A673 (cell line): Measurements from ENCODE around the gene CNTN1. TPM values are rescaled to one million over a fixed set of nuclear protein-coding genes. Genes with fewer than 3 reads are reported as not detected.

Experiments used
- BruUV-seq: library from RNA; stranded (reverse); fragments of 400-500 nt; replicated peaks from 2 replicates; lab custom pipeline; 2021; lab: Mats Ljungman, UMichigan
- CTCF ChIA-PET: fragments of 300-600 bp; sonication (Branson Sonifier 250); formaldehyde crosslinking; loops from one replicate; lab custom pipeline; 2022; ENCODE audit warnings: antibody characterized with exemption; lab: Charles Lee
- POLR2A ChIA-PET: fragments of 300-600 bp; sonication (Branson Sonifier 250); formaldehyde crosslinking; loops from one replicate; lab custom pipeline; 2022; ENCODE audit warnings: antibody characterized with exemption; ENCODE audit not compliant: low non-redundant PET; lab: Charles Lee
- DNase-seq: peaks from one replicate; pipeline ENCODE4 v3.0.0-alpha.2; 2015; ENCODE audit warnings: low spot score
- H3K27ac ChIP-seq: fragments of 200-600 bp; sonication (generic); 2 replicates; pipeline ENCODE4 v1.5.1; 2016; ENCODE audit warnings: mixed run types, low read depth, mild to moderate bottlenecking, mixed read lengths, antibody characterized with exemption, low read length; ENCODE audit not compliant: poor library complexity, severe bottlenecking
- H3K27me3 ChIP-seq: fragments of 200-600 bp; sonication (generic); replicated peaks from 2 replicates; pipeline ENCODE4 v1.6.1; 2017; ENCODE audit warnings: mixed run types, low read depth, mild to moderate bottlenecking, mixed read lengths, antibody characterized with exemption, low read length; ENCODE audit not compliant: insufficient read depth, poor library complexity
- H3K36me3 ChIP-seq: fragments of 200-600 bp; sonication (generic); 2 replicates; pipeline ENCODE4 v1.6.1; 2016; ENCODE audit warnings: mixed run types, mild to moderate bottlenecking, mixed read lengths, antibody characterized with exemption, low read length; ENCODE audit not compliant: insufficient read depth, poor library complexity, severe bottlenecking
- H3K4me1 ChIP-seq: fragments of 200-600 bp; sonication (generic); 2 replicates; pipeline ENCODE4 v1.6.1; 2017; ENCODE audit warnings: mixed run types, mild to moderate bottlenecking, mixed read lengths, antibody characterized with exemption, low read length; ENCODE audit not compliant: insufficient read depth, poor library complexity, severe bottlenecking
- H3K4me3 ChIP-seq: fragments of 200-600 bp; sonication (generic); 2 replicates; pipeline ENCODE4 v1.5.1; 2016; ENCODE audit warnings: low read depth, mixed run types, mild to moderate bottlenecking, mixed read lengths, low read length; ENCODE audit not compliant: poor library complexity, severe bottlenecking
- H3K9me3 ChIP-seq: fragments of 200-600 bp; sonication (generic); 2 replicates; pipeline ENCODE4 v1.6.1; 2016; ENCODE audit warnings: mixed run types, low read depth, mild to moderate bottlenecking, mixed read lengths, antibody characterized with exemption, low read length; ENCODE audit not compliant: poor library complexity, severe bottlenecking
- CTCF ChIP-seq: fragments of 300-800, 200-600 bp; sonication (generic); conservative IDR thresholded peaks from 2 replicates; pipeline ENCODE4 v1.5.1; 2017; ENCODE audit warnings: low read depth, mild to moderate bottlenecking, antibody characterized with exemption, low read length, moderate library complexity, mixed read lengths
- EZH2 ChIP-seq: fragments of 200-600 bp; sonication (generic); IDR thresholded peaks from 2 replicates; pipeline ENCODE4 v1.6.1; 2017; ENCODE audit warnings: borderline replicate concordance, low read depth, mild to moderate bottlenecking, mixed read lengths, antibody characterized with exemption, low read length; ENCODE audit not compliant: poor library complexity, severe bottlenecking
- intact Hi-C: fragments of 100-400 bp; cut with micrococcal nuclease; formaldehyde crosslinking; loops from one replicate; pipeline ENCODE4 v1.10.0; 2022; ENCODE audit not compliant: unreplicated experiment
- total RNA-seq: library from RNA; stranded (reverse); gene quantifications from 2 replicates; pipeline ENCODE4 v1.2.3, GENCODE V29; 2021

Gene CNTN1
- total RNA-seq, 1 experiment from 2014 or later = 0.90 TPM

GRCh38 chr12:40833818-40834217 is 141.6 kb downstream of the CNTN1 start:
- intact Hi-C loops = no loop called here
- no peak for DNase-seq
- no TSS peak for BruUV-seq
- H3K9me3 ChIP-seq = no peaks in the 10 kb centered on the region
- no peak overlapping the region for H3K4me3 ChIP-seq
- ChIA-PET CTCF (no interaction called here), POLR2A (no interaction called here)
- H3K4me1 ChIP-seq = peaks cover 3% of the 10 kb centered on the region
- no peak overlapping the region for H3K27ac ChIP-seq
- no peaks in the 10 kb centered on the region for H3K27me3 ChIP-seq
- TF ChIP-seq EZH2 (no peak), CTCF (no peak)
- no peaks in the 10 kb centered on the region for H3K36me3 ChIP-seq

- POLR2A ChIA-PET = no interaction called here
- CTCF ChIA-PET = no interaction called here
- no peaks in the 10 kb centered on the region for H3K36me3 ChIP-seq
- no peak overlapping the region for H3K4me3 ChIP-seq
- TF ChIP-seq CTCF = no peak
- no peak for TF ChIP-seq EZH2
- BruUV-seq = no TSS peak
- H3K27me3 ChIP-seq = no peaks in the 10 kb centered on the region
- intact Hi-C loops = no loop called here
- DNase-seq = no peak
- peaks cover 3% of the 10 kb centered on the region for H3K4me1 ChIP-seq
- no peaks in the 10 kb centered on the region for H3K9me3 ChIP-seq
- H3K27ac ChIP-seq = no peak overlapping the region
Observed at GRCh38 chr12:40834321-40834720, 142.1 kb downstream of the CNTN1 start.

DNA sequence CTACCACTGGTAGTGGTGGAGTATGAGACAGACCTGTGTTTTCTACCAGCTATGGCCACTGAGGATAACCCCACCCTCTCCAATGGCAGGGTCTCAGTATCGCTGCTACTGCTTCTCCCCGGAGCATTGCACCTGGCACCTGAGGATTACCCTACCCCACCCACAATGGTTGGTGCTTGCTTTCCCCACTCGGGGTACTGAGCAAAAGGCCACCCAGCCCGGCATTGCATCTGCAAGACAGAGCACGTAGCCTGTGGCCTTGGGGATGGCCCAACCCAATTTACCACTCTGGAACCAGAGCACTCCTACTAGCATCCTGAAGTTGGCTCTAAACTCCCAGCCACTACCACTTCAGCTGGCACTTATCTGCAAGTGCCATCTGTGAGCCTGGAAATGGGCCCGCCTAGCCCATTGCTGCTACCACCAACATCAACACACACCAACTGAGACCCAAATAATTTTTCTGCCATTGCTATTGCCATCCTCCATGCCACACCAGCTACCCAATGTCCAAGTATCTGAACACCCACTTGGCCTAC is 145.7 kb downstream of the CNTN1 start:
- no peaks in the 10 kb centered on the region for H3K36me3 ChIP-seq
- intact Hi-C loops = no loop called here
- BruUV-seq = no TSS peak
- CTCF ChIA-PET = no interaction called here
- H3K4me1 ChIP-seq = no peaks in the 10 kb centered on the region
- no peak overlapping the region for H3K4me3 ChIP-seq
- POLR2A ChIA-PET = no interaction called here
- no peaks in the 10 kb centered on the region for H3K27me3 ChIP-seq
- no peaks in the 10 kb centered on the region for H3K9me3 ChIP-seq
- no peak for DNase-seq
- TF ChIP-seq CTCF (no peak), EZH2 (no peak)
- H3K27ac ChIP-seq = no peak overlapping the region
